ENCODE data around the gene MEIS2.

Gene MEIS2

DNA sequence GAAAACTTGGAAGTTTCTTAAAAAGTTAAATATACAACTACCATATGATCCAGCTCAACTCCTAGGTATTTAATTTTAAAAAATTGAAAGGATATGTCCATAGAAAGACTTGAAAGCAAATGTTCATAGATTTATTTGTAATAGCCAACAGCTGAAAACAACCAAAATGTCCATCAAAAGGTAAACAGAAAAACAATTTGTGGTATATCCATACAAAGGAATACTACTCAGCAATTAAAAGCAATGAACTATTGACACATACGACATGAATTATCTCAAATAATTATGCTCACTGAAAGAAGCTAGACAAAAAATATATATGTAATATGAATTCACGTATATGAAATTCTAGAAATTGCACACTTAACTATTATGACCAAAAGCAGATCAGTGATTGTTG lies 249.5 kb downstream of the MEIS2 start:
- no peak for DNase-seq (ENCODE audit: extremely low read depth, low read depth)
- TF ChIP-seq, protein P1, sequence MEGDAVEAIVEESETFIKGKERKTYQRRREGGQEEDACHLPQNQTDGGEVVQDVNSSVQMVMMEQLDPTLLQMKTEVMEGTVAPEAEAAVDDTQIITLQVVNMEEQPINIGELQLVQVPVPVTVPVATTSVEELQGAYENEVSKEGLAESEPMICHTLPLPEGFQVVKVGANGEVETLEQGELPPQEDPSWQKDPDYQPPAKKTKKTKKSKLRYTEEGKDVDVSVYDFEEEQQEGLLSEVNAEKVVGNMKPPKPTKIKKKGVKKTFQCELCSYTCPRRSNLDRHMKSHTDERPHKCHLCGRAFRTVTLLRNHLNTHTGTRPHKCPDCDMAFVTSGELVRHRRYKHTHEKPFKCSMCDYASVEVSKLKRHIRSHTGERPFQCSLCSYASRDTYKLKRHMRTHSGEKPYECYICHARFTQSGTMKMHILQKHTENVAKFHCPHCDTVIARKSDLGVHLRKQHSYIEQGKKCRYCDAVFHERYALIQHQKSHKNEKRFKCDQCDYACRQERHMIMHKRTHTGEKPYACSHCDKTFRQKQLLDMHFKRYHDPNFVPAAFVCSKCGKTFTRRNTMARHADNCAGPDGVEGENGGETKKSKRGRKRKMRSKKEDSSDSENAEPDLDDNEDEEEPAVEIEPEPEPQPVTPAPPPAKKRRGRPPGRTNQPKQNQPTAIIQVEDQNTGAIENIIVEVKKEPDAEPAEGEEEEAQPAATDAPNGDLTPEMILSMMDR (IDR thresholded peaks at IDR 0.05; ENCODE audit: low read depth, low read length) = no peak

DNA sequence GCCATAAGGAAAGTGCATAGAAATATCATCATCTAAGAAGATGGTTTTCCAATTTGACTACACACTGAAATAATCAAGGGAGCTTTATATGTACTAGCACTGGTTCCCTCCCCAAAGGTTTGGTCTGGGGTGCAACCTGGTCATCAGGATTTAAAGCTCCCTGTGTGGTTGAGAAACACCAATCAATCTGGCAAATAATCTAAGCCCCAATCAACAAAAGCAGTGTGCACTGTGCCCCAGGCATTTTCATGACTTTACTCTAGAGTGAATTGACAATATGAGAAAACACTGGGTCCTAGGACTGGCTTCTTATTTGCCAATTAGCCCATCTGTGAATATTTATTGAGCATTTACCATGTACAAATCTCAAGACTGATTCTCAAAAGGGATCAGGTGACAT lies 255.1 kb downstream of the MEIS2 start:
- DNase-seq (ENCODE audit: extremely low read depth, low read depth) = no peak
- TF ChIP-seq, protein P1 (IDR thresholded peaks at IDR 0.05; ENCODE audit: low read depth, low read length) = no peak

DNA sequence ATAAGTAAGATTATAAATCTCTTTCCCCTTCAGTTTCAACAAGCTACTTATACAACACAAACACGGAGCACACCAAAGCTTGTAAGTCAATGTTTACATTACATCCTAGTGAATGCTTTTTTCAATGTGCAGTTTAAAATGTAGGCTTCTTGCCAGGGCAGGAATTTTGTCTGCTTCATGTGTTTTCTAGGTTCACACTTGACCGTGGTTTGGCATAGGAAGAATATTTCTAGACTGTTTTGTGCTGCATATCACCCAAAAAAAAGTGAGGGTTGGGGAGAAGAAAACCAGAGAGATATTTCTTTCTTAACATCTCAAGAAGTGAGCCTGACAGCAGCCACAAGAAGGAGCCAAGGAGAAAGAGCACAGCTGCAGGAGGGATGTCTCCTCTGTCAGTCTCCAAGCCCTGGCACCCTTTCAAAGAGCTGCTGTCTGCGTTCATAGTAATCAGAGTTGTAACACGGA lies 255.8 kb downstream of the MEIS2 start:
- TF ChIP-seq, protein P1 (IDR thresholded peaks at IDR 0.05; ENCODE audit: low read depth, low read length) = no peak; the same call in 1 of the 2 replicates
- no peak for DNase-seq (ENCODE audit: extremely low read depth, low read depth)

DNA sequence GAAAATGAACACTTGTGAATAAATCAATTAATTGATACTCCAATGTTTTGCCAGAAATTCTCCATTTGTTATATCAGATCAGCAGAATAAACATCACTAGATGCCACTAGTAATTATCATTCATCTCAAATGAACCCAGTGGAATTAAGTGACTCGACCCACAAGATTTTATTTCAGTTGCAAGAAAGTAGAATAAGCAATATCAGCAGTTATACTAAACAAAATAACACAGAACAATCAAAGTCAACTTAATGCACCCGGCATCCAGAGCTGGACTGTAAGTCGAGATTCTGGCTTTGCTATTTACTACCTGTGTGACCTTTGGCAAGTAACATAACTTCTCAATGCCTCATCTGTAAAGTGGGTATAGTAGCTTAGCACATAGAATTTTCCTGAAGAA lies 256.5 kb downstream of the MEIS2 start:
- TF ChIP-seq, protein P1 (IDR thresholded peaks at IDR 0.05; ENCODE audit: low read depth, low read length) = no peak
- DNase-seq (ENCODE audit: extremely low read depth, low read depth) = no peak

DNA sequence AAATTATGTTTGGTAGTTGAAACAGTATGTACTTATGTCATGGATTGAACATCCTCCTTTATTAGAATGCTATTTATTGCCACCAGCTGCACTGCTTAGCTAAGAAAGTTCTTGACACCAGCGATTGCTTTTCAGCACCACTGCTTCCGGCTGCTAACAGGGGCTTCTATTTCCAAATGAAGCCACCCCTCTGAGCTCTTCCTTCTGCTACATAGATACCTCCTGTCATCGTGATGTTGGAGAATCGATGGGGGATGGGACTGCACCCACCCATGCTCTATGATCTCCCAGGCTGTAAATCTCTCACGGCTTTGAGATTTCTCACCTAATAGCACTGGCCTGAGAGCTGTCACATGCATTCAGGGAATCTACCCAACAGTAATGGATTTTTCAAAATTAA lies 259.2 kb downstream of the MEIS2 start:
- DNase-seq (ENCODE audit: extremely low read depth, low read depth) = no peak
- TF ChIP-seq, protein P1 (IDR thresholded peaks at IDR 0.05; ENCODE audit: low read depth, low read length) = no peak
